ENCODE data around the gene WDFY3.

Gene WDFY3

GRCh38 chr4:84892950-84893349 lies 73.5 kb downstream of the WDFY3 start:
- peak overlapping the region; percentile 14 for H3K18ac ChIP-seq (ENCODE audit: low read length)
- peaks cover 2% of the 10 kb centered on the region for H3K79me1 ChIP-seq (ENCODE audit: low read length)
- H3K79me2 ChIP-seq (ENCODE audit: control insufficient read depth, insufficient read depth, low read length) = no peaks in the 10 kb centered on the region
- H3K4ac ChIP-seq (ENCODE audit: low read depth, low read length) = no peak overlapping the region
- no peak overlapping the region for H3K23ac ChIP-seq (ENCODE audit: low read length)
- no peaks in the 10 kb centered on the region for H3K27me3 ChIP-seq (ENCODE audit: insufficient read depth, low read length, poor library complexity)
- no peak overlapping the region for H3K4me3 ChIP-seq (ENCODE audit: low read length)
- H3K9ac ChIP-seq (ENCODE audit: low read length) = no peak overlapping the region
- H2AK5ac ChIP-seq (ENCODE audit: low read length) = no peak overlapping the region
- WGBS (ENCODE audit: extremely low coverage, insufficient coverage, low lambda C conversion rate) = no CpG with 5 or more reads among the region's 1 CpG
- no peak for DNase-seq
- no peak overlapping the region for H4K5ac ChIP-seq (ENCODE audit: low read length)
- no peak overlapping the region for H2BK120ac ChIP-seq (ENCODE audit: low read depth, low read length)
- H3K36me3 ChIP-seq (ENCODE audit: control insufficient read depth, insufficient read depth, low read length) = no peaks in the 10 kb centered on the region
- H2BK15ac ChIP-seq (replicated peaks; ENCODE audit: low read depth) = no peak overlapping the region
- no peak overlapping the region for H3K4me2 ChIP-seq (ENCODE audit: low read length)
- H4K8ac ChIP-seq (ENCODE audit: low read depth, low read length) = no peak overlapping the region
- no peak overlapping the region for H3K56ac ChIP-seq (ENCODE audit: low read length)
- no peak overlapping the region for H2BK5ac ChIP-seq (ENCODE audit: low read length)
- no peaks in the 10 kb centered on the region for H3K4me1 ChIP-seq (ENCODE audit: control insufficient read depth, low read depth, low read length)
- H3K27ac ChIP-seq (ENCODE audit: low read depth, low read length) = no peak overlapping the region

- WGBS (ENCODE audit: extremely low coverage, insufficient coverage, low lambda C conversion rate) = no CpG with 5 or more reads among the region's 2 CpGs
- Histone ChIP-seq H2BK120ac (ENCODE audit: low read depth, low read length) (no peak overlapping the region), H3K79me1 (ENCODE audit: low read length) (no peaks in the 10 kb centered on the region), H2AK5ac (ENCODE audit: low read length) (no peak overlapping the region), H3K4me2 (ENCODE audit: low read length) (no peak overlapping the region), H3K23ac (ENCODE audit: low read length) (no peak overlapping the region), H3K79me2 (ENCODE audit: control insufficient read depth, insufficient read depth, low read length) (no peaks in the 10 kb centered on the region), H3K4me1 (ENCODE audit: control insufficient read depth, low read depth, low read length) (no peaks in the 10 kb centered on the region), H3K4me3 (ENCODE audit: low read length) (no peak overlapping the region), H3K9ac (ENCODE audit: low read length) (no peak overlapping the region), H4K8ac (ENCODE audit: low read depth, low read length) (no peak overlapping the region), H3K27ac (ENCODE audit: low read depth, low read length) (no peak overlapping the region), H2BK15ac (replicated peaks; ENCODE audit: low read depth) (no peak overlapping the region), H2BK5ac (ENCODE audit: low read length) (no peak overlapping the region), H3K18ac (ENCODE audit: low read length) (no peak overlapping the region), H3K56ac (ENCODE audit: low read length) (no peak overlapping the region), H3K36me3 (ENCODE audit: control insufficient read depth, insufficient read depth, low read length) (no peaks in the 10 kb centered on the region), H3K4ac (ENCODE audit: low read depth, low read length) (no peak overlapping the region), H3K27me3 (ENCODE audit: insufficient read depth, low read length, poor library complexity) (no peaks in the 10 kb centered on the region), H4K5ac (ENCODE audit: low read length) (no peak overlapping the region)
- DNase-seq = no peak
These were observed 78.7 kb downstream of the WDFY3 start for GRCh38 chr4:84887824-84888223.

GRCh38 chr4:84879651-84880200 lies 86.8 kb downstream of the WDFY3 start:
- Histone ChIP-seq H4K8ac (ENCODE audit: low read depth, low read length) (no peak overlapping the region), H3K56ac (ENCODE audit: low read length) (no peak overlapping the region), H2BK15ac (replicated peaks; ENCODE audit: low read depth) (no peak overlapping the region), H3K27me3 (ENCODE audit: insufficient read depth, low read length, poor library complexity) (no peaks in the 10 kb centered on the region), H3K79me1 (ENCODE audit: low read length) (no peaks in the 10 kb centered on the region), H3K23ac (ENCODE audit: low read length) (no peak overlapping the region), H3K36me3 (ENCODE audit: control insufficient read depth, insufficient read depth, low read length) (no peaks in the 10 kb centered on the region), H2BK120ac (ENCODE audit: low read depth, low read length) (no peak overlapping the region), H3K4me2 (ENCODE audit: low read length) (no peak overlapping the region), H2AK5ac (ENCODE audit: low read length) (no peak overlapping the region), H4K5ac (ENCODE audit: low read length) (no peak overlapping the region), H2BK5ac (ENCODE audit: low read length) (no peak overlapping the region), H3K4me3 (ENCODE audit: low read length) (no peak overlapping the region), H3K27ac (ENCODE audit: low read depth, low read length) (no peak overlapping the region), H3K18ac (ENCODE audit: low read length) (no peak overlapping the region), H3K9ac (ENCODE audit: low read length) (no peak overlapping the region), H3K4me1 (ENCODE audit: control insufficient read depth, low read depth, low read length) (peaks cover 2% of the 10 kb centered on the region), H3K79me2 (ENCODE audit: control insufficient read depth, insufficient read depth, low read length) (no peaks in the 10 kb centered on the region), H3K4ac (ENCODE audit: low read depth, low read length) (no peak overlapping the region)
- DNase-seq = no peak
- WGBS (ENCODE audit: extremely low coverage, insufficient coverage, low lambda C conversion rate) = no CpG with 5 or more reads among the region's 4 CpGs

GRCh38 chr4:84878546-84878945 lies 87.9 kb downstream of the WDFY3 start:
- Histone ChIP-seq H3K4me3 (ENCODE audit: low read length) (no peak overlapping the region), H2BK120ac (ENCODE audit: low read depth, low read length) (no peak overlapping the region), H3K9ac (ENCODE audit: low read length) (no peak overlapping the region), H3K79me2 (ENCODE audit: control insufficient read depth, insufficient read depth, low read length) (peaks cover 3% of the 10 kb centered on the region), H2BK5ac (ENCODE audit: low read length) (no peak overlapping the region), H4K5ac (ENCODE audit: low read length) (no peak overlapping the region), H3K18ac (ENCODE audit: low read length) (no peak overlapping the region), H3K27ac (ENCODE audit: low read depth, low read length) (no peak overlapping the region), H2AK5ac (ENCODE audit: low read length) (no peak overlapping the region), H3K79me1 (ENCODE audit: low read length) (peaks cover 3% of the 10 kb centered on the region), H4K8ac (ENCODE audit: low read depth, low read length) (no peak overlapping the region), H3K4ac (ENCODE audit: low read depth, low read length) (no peak overlapping the region), H3K23ac (ENCODE audit: low read length) (no peak overlapping the region), H3K4me1 (ENCODE audit: control insufficient read depth, low read depth, low read length) (peaks cover 2% of the 10 kb centered on the region), H2BK15ac (replicated peaks; ENCODE audit: low read depth) (no peak overlapping the region), H3K4me2 (ENCODE audit: low read length) (no peak overlapping the region), H3K27me3 (ENCODE audit: insufficient read depth, low read length, poor library complexity) (no peaks in the 10 kb centered on the region), H3K56ac (ENCODE audit: low read length) (no peak overlapping the region), H3K36me3 (ENCODE audit: control insufficient read depth, insufficient read depth, low read length) (no peaks in the 10 kb centered on the region)
- DNase-seq = no peak
- no CpG with 5 or more reads among the region's 3 CpGs for WGBS (ENCODE audit: extremely low coverage, insufficient coverage, low lambda C conversion rate)

GRCh38 chr4:84878090-84878489 lies 88.4 kb downstream of the WDFY3 start:
- Histone ChIP-seq H3K9ac (ENCODE audit: low read length) (no peak overlapping the region), H3K56ac (ENCODE audit: low read length) (no peak overlapping the region), H3K4me3 (ENCODE audit: low read length) (no peak overlapping the region), H3K4me2 (ENCODE audit: low read length) (no peak overlapping the region), H3K79me1 (ENCODE audit: low read length) (peaks cover 3% of the 10 kb centered on the region), H3K79me2 (ENCODE audit: control insufficient read depth, insufficient read depth, low read length) (peaks cover 3% of the 10 kb centered on the region), H3K36me3 (ENCODE audit: control insufficient read depth, insufficient read depth, low read length) (no peaks in the 10 kb centered on the region), H3K23ac (ENCODE audit: low read length) (no peak overlapping the region), H3K27me3 (ENCODE audit: insufficient read depth, low read length, poor library complexity) (no peaks in the 10 kb centered on the region), H2AK5ac (ENCODE audit: low read length) (no peak overlapping the region), H4K5ac (ENCODE audit: low read length) (no peak overlapping the region), H2BK15ac (replicated peaks; ENCODE audit: low read depth) (no peak overlapping the region), H2BK5ac (ENCODE audit: low read length) (no peak overlapping the region), H3K27ac (ENCODE audit: low read depth, low read length) (no peak overlapping the region), H2BK120ac (ENCODE audit: low read depth, low read length) (no peak overlapping the region), H4K8ac (ENCODE audit: low read depth, low read length) (no peak overlapping the region), H3K4ac (ENCODE audit: low read depth, low read length) (no peak overlapping the region), H3K18ac (ENCODE audit: low read length) (no peak overlapping the region), H3K4me1 (ENCODE audit: control insufficient read depth, low read depth, low read length) (peaks cover 2% of the 10 kb centered on the region)
- DNase-seq = peak; percentile 69
- WGBS (ENCODE audit: extremely low coverage, insufficient coverage, low lambda C conversion rate) = no CpG with 5 or more reads among the region's 1 CpG
